ENCODE measurements around the gene TSPAN18. TPM values are rescaled to one million over a fixed set of nuclear protein-coding genes. Genes with fewer than 3 reads are reported as not detected.

The TSPAN18 gene
- total and polyA plus RNA-seq, 2 of the 8 experiments (the other 6 are each of a cell fraction or from before 2014, with no cell fraction given): 5.2 to 10.2 TPM

DNA sequence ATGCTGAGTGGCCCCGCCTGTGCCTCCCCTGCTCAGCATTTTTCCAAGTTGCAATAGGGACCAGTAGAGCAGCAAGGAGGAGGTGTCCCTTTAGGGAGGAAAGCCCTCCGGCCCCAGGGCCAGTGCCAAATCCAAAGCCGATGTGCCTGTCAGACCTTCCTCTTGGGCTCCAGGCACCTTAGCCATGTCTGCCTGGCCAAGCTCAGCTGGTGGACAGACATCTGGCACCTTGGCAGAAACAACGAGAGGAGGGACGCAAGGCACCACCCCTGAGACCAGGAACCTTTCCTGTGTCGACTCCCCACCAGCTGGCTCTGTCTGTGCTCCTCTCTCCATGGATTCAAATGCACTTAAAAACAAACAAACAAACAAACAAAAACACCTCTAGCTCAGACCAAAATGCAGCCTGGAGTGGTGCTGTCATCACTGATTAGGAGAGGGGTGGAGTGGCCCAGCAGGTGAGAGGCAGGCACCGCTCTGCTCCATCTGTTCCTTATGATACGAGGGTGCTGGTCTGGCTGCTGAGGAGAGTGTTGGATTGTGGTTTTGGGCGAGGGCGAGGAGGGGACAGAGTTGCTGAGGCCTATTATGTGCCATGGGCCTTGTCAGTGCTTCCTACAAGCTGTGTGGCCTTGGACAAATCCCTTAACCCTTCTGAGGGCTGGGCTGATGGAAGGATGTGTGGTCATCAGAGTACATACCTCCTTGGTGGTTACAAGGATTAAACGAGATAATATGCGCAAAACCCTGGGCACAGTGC is 177.7 kb downstream of the TSPAN18 start (continued):
- TF ChIP-seq SIRT6 (IDR thresholded peaks at IDR 0.05; ENCODE audit: low read length) (no peak), BRCA1 (IDR thresholded peaks at IDR 0.05; ENCODE audit: low read depth, low read length) (no peak), CHD7 (IDR thresholded peaks at IDR 0.05; ENCODE audit: insufficient replicate concordance, low read length) (no peak), TCF12 (IDR thresholded peaks at IDR 0.05; ENCODE audit: low read depth, low read length) (no peak), TAF1 (IDR thresholded peaks at IDR 0.05; ENCODE audit: low read depth, low read length) (no peak), SP4 (IDR thresholded peaks at IDR 0.05; ENCODE audit: low read length) (no peak), MAFK (IDR thresholded peaks at IDR 0.05; ENCODE audit: low read depth, low read length) (no peak)
